ENCODE data around the gene FHOD3.
A peak's percentile ranks its signal among the peaks of the same experiment; 100 is the strongest.

The FHOD3 gene

DNA sequence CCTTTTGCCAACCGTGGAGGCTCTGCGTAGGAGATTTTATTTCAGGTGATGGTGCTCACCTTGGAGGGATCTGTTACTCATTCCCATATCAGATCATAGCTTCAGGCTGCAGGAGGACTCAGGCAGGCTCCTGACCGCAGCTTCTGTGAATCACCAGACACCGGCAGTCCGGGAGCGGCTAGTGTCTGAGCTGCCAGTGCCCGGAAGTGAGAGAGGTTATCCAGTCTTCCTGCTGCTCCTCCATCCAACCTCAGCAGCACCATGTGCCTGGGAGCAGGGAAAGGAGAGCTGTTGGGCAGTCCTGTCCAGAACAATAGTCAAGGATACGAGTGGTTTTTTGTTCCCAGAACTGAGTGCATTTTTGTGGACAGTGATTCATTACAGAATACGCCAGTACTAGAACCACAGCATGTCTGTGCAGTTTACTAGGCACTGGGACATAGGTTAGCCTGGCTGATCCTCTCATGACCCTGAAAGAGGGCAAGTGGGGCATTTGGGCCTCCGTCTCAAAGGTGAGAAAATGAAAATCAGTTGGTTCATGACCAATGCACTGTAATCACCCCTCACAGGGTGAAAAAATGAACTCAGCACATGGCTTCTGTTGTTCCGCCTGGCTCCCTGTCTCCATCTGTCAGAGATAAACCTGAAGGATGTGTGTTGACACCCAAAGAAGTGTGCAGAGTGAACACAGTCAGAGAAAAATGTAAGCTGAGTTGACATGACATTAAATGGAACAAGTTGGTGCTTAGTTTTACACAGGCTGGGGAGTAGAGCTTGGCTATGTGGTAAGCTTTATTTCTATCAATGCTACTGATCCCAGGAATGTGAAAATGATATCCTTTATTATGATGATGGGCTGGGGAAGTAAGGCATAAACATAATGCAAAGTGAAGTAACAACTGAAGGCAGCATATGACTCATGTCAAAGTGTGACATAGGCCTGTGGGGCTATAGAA lies 12.2 kb downstream of the FHOD3 start:
- 0 out of 2 replicates have a peak overlapping the region, but pooled peaks have one; percentile 2 for H3K4me3 ChIP-seq (ENCODE audit: low read depth, low read length)
- no peak for TF ChIP-seq CTCF (IDR thresholded peaks at IDR 0.05; ENCODE audit: low read depth, low read length)

GRCh38 chr18:36311026-36311570 lies 13.6 kb downstream of the FHOD3 start:
- H3K4me3 ChIP-seq (ENCODE audit: low read depth, low read length), result no peak overlapping the region
- no peak for TF ChIP-seq CTCF (IDR thresholded peaks at IDR 0.05; ENCODE audit: low read depth, low read length)

- no peak overlapping the region for H3K4me3 ChIP-seq (ENCODE audit: low read depth, low read length)
- no peak for TF ChIP-seq CTCF (IDR thresholded peaks at IDR 0.05; ENCODE audit: low read depth, low read length)
Measured at GRCh38 chr18:36312806-36313395, 15.4 kb downstream of the FHOD3 start.

- no peak for TF ChIP-seq CTCF (IDR thresholded peaks at IDR 0.05; ENCODE audit: low read depth, low read length)
- H3K4me3 ChIP-seq (ENCODE audit: low read depth, low read length), result no peak overlapping the region
Measured at GRCh38 chr18:36314098-36314497, 16.6 kb downstream of the FHOD3 start.

DNA sequence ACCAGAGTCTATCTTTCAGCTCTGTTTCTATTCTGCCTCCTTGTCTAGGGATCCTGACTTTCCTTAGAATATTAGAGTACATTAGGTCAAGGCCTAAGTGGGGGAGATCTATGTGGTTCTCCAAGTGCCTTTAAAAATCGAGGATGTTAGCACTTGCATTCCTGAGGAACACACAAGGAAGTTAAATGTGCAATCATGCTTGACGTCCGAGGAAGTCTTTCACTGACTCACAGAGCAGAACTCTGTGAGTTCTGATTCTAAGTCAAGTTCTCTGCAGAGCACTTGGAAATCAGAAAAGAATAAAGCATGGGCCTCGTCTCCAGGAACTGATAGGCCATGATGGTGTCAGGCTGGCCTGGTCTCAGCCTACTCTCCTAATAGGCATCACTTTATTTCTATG lies 17.2 kb downstream of the FHOD3 start:
- H3K4me3 ChIP-seq (ENCODE audit: low read depth, low read length), result no peak overlapping the region
- TF ChIP-seq CTCF (IDR thresholded peaks at IDR 0.05; ENCODE audit: low read depth, low read length), result no peak

- TF ChIP-seq CTCF (IDR thresholded peaks at IDR 0.05; ENCODE audit: low read depth, low read length), result no peak
- H3K4me3 ChIP-seq (ENCODE audit: low read depth, low read length), result no peak overlapping the region
Measured at GRCh38 chr18:36315736-36316135, 18.2 kb downstream of the FHOD3 start.

DNA sequence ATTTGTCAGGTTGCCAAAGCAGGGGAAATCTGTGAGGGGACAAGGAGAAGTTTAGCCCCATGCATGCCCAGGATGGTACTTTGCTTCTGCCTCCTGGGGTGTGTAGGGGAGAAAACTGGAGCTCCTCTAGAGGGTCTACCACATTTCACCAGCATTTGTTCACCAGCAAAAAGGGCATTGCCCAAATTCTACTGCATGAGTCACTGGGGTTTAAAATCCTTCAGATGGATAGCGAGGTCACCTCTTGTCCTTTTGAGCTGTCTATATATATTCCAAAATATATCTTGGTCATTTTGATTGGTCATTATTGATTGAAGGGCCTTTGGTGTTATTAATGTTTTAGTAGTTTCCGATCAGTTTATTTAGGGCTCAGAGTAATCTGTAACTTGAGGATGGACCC lies 18.7 kb downstream of the FHOD3 start:
- no peak for TF ChIP-seq CTCF (IDR thresholded peaks at IDR 0.05; ENCODE audit: low read depth, low read length)
- no peak overlapping the region for H3K4me3 ChIP-seq (ENCODE audit: low read depth, low read length)
